SK-N-SH (cell line): ENCODE measurements around the gene CTSS. TPM values are rescaled to one million over a fixed set of nuclear protein-coding genes. Genes with fewer than 3 reads are reported as not detected.

ENCODE experiments used
- CTCF ChIA-PET: fragments of 300-600, 350-600 bp; formaldehyde crosslinking; extraction: SDS; loops from one replicate; lab custom pipeline; 2021; lab: Yijun Ruan, JAX
- POLR2A ChIA-PET: fragments of 350-600 bp; sonication (Branson Sonifier 250); formaldehyde crosslinking; extraction: SDS; loops from one replicate; lab custom pipeline; 2020; ENCODE audit warnings: antibody characterized with exemption, inconsistent platforms; lab: Yijun Ruan, JAX
- DNase-seq: peaks from one replicate; pipeline ENCODE4 v3.0.0; 2012
- H2AFZ ChIP-seq: fragments of 200-600 bp; sonication (generic); 2 replicates; pipeline ENCODE4 v1.8.1; 2016; ENCODE audit warnings: antibody characterized with exemption, mild to moderate bottlenecking, low read depth
- H3F3A ChIP-seq: fragments of 200-600 bp; sonication (generic); replicated peaks from 2 replicates; pipeline ENCODE3; 2016; ENCODE audit warnings: antibody characterized with exemption, mild to moderate bottlenecking; ENCODE audit not compliant: insufficient read depth
- H3K27ac ChIP-seq, 2 experiments: fragments of 200-500 bp in 1 of 2; fragments of 200-600 bp in 1 of 2; sonication (Bioruptor generic) in 1 of 2; sonication (generic), shearing (Covaris generic) in 1 of 2; 2 replicates each; pipeline versions ENCODE4 v1.5.1 to v1.6.1; 2014 to 2016; ENCODE audit warnings: low read depth in 2 of 2, inconsistent platforms in 1 of 2, low read length in 1 of 2, mild to moderate bottlenecking in 1 of 2, mixed read lengths in 1 of 2
- H3K27me3 ChIP-seq: fragments of 200-600 bp; sonication (generic), shearing (Covaris generic); 2 replicates; pipeline ENCODE4 v1.6.1; 2016; ENCODE audit warnings: mixed run types; ENCODE audit not compliant: insufficient read depth
- H3K36me3 ChIP-seq, 2 experiments: fragments of 200-500 bp in 1 of 2; fragments of 200-600 bp in 1 of 2; sonication (Bioruptor generic) in 1 of 2; sonication (generic) in 1 of 2; replicated peaks in 1 of 2; 2 replicates each; pipeline versions ENCODE3 to v1.5.1; 2014 to 2016; ENCODE audit warnings: low read length in 1 of 2, mild to moderate bottlenecking in 1 of 2; ENCODE audit not compliant: insufficient read depth in 2 of 2, control insufficient read depth in 1 of 2
- H3K4me1 ChIP-seq, 2 experiments: fragments of 200-500 bp in 1 of 2; fragments of 200-600 bp in 1 of 2; sonication (Bioruptor generic) in 1 of 2; sonication (generic), shearing (Covaris generic) in 1 of 2; 2 replicates each; pipeline versions ENCODE4 v1.5.1 to v1.6.1; 2014 to 2016; ENCODE audit warnings: low read depth in 1 of 2, low read length in 1 of 2, mixed run types in 1 of 2; ENCODE audit not compliant: insufficient read depth in 2 of 2, control insufficient read depth in 1 of 2
- H3K4me2 ChIP-seq: fragments of 200-600 bp; sonication (generic), shearing (Covaris generic); 2 replicates; pipeline ENCODE4 v1.6.1; 2017; ENCODE audit warnings: mixed run types
- H3K4me3 ChIP-seq, 2 experiments: fragments of 200-500 bp in 1 of 2; fragments of 200-600 bp in 1 of 2; sonication (Bioruptor generic) in 1 of 2; sonication (generic), shearing (Covaris generic) in 1 of 2; 2 replicates each; pipeline versions ENCODE4 v1.5.1 to v1.8.1; 2014 to 2016; ENCODE audit warnings: low read depth in 2 of 2, inconsistent platforms in 1 of 2, low read length in 1 of 2, mild to moderate bottlenecking in 1 of 2, mixed read lengths in 1 of 2, moderate library complexity in 1 of 2
- H3K79me2 ChIP-seq: fragments of 200-600 bp; sonication (generic); 2 replicates; pipeline ENCODE4 v1.8.1; 2017; ENCODE audit warnings: mild to moderate bottlenecking; ENCODE audit not compliant: insufficient read depth
- H3K9ac ChIP-seq: fragments of 200-600 bp; sonication (generic); 2 replicates; pipeline ENCODE4 v1.6.1; 2017; ENCODE audit warnings: mixed run types
- H3K9me2 ChIP-seq: fragments of 200-600 bp; sonication (generic); 2 replicates; pipeline ENCODE4 v1.6.1; 2017; ENCODE audit warnings: mixed run types
- H3K9me3 ChIP-seq: fragments of 200-600 bp; sonication (generic); 2 replicates; pipeline ENCODE4 v1.6.1; 2017; ENCODE audit warnings: mixed run types, mild to moderate bottlenecking, moderate library complexity
- H4K20me1 ChIP-seq: fragments of 200-600 bp; sonication (generic); 2 replicates; pipeline ENCODE4 v1.6.1; 2017; ENCODE audit warnings: mild to moderate bottlenecking, mixed run types; ENCODE audit not compliant: insufficient read depth
- FOSL2 ChIP-seq: IDR thresholded peaks from 2 replicates; pipeline ENCODE4 v1.4.0; 2012; ENCODE audit warnings: low read depth, mild to moderate bottlenecking, moderate library complexity, borderline replicate concordance
- FOXJ3 ChIP-seq: sonication (generic); formaldehyde crosslinking; IDR thresholded peaks from 2 replicates; pipeline ENCODE4 v1.5.1; 2020; ENCODE audit warnings: mild to moderate bottlenecking, missing genetic modification reagents
- GATA2 ChIP-seq: sonication (generic); formaldehyde crosslinking; IDR thresholded peaks from 2 replicates; pipeline ENCODE4 v1.5.0; 2020; ENCODE audit warnings: mild to moderate bottlenecking, missing genetic modification reagents
- MXI1 ChIP-seq: IDR thresholded peaks from 2 replicates; pipeline ENCODE4 v1.6.1; 2012; ENCODE audit warnings: mild to moderate bottlenecking, low read depth, low read length, improper control_type of control experiment
- RAD21 ChIP-seq: IDR thresholded peaks from 2 replicates; pipeline ENCODE4 v1.6.1; 2012; ENCODE audit warnings: mild to moderate bottlenecking, low read length
- RFX5 ChIP-seq: IDR thresholded peaks from 2 replicates; pipeline ENCODE4 v1.6.1; 2012; ENCODE audit warnings: mild to moderate bottlenecking, improper control_type of control experiment, low read length
- SMC3 ChIP-seq: IDR thresholded peaks from 2 replicates; pipeline ENCODE4 v1.6.1; 2012; ENCODE audit warnings: low read depth, low read length, improper control_type of control experiment
- TEAD4 ChIP-seq: IDR thresholded peaks from 2 replicates; pipeline ENCODE4 v1.4.0; 2012; ENCODE audit warnings: mild to moderate bottlenecking, borderline replicate concordance; ENCODE audit not compliant: insufficient read depth
- WGBS: methylation state at CpG from one replicate; pipeline ENCODE4 v1.1.6; 2017; ENCODE audit warnings: low lambda C conversion rate; 5-methylcytosine and 5-hydroxymethylcytosine counted together
- polyA plus RNA-seq, 3 experiments: library from polyadenylated mRNA; depleted of rRNA; stranded (reverse); fragments of >200 nt; gene quantifications; 2 replicates each; pipeline ENCODE4 v1.2.3, GENCODE V29; 2012
- TF ChIP-seq, protein P1 (sequence below): IDR thresholded peaks from 2 replicates; pipeline ENCODE4 v1.4.0; 2012; ENCODE audit warnings: low read depth, borderline replicate concordance
- TF ChIP-seq, protein P2 (sequence below): IDR thresholded peaks from 2 replicates; pipeline ENCODE4 v1.4.0; 2012; ENCODE audit warnings: low read depth
- TF ChIP-seq, protein P3 (sequence below): fragments of 200-600 bp; sonication (generic); IDR thresholded peaks from 2 replicates; pipeline ENCODE4 v1.6.1; 2017; ENCODE audit warnings: antibody characterized with exemption, mild to moderate bottlenecking, moderate library complexity
- TF ChIP-seq, protein P4 (sequence below): IDR thresholded peaks from 2 replicates; pipeline ENCODE4 v1.6.1; 2012; ENCODE audit warnings: mild to moderate bottlenecking, low read depth, low read length, moderate library complexity

The CTSS gene
- polyA plus RNA-seq, 1 of the 3 experiments (the other 2 are of a cell fraction): 1.4 TPM

DNA sequence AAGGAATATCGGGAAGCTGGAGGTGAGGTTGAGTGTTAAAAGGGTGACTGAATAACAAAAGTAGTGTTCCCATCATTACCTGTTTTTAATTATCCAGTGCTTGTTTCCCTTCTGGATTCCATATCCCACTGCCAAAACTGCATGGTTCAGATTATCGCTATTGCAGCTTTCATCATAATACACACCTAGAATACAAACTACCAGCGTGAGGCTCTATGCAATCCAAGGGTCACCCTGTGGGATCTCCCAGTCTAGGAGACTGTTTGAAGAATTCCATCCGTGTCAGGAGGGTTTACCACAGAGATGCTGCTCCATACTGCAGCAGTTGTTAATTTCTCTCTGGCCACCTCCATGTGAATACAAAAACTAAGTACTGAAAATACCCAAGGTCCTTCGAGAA, 33.5 kb upstream of the CTSS start:
- 91% methylated on average over 5 of the region's 5 CpGs for WGBS
- CTCF ChIA-PET: no interaction called here
- no peak overlapping the region for H3K4me3 ChIP-seq
- H2AFZ ChIP-seq: no peak overlapping the region
- TF ChIP-seq RAD21: no peak
- TF ChIP-seq FOSL2: no peak
- TF ChIP-seq RFX5: no peak
- TF ChIP-seq, protein P1, sequence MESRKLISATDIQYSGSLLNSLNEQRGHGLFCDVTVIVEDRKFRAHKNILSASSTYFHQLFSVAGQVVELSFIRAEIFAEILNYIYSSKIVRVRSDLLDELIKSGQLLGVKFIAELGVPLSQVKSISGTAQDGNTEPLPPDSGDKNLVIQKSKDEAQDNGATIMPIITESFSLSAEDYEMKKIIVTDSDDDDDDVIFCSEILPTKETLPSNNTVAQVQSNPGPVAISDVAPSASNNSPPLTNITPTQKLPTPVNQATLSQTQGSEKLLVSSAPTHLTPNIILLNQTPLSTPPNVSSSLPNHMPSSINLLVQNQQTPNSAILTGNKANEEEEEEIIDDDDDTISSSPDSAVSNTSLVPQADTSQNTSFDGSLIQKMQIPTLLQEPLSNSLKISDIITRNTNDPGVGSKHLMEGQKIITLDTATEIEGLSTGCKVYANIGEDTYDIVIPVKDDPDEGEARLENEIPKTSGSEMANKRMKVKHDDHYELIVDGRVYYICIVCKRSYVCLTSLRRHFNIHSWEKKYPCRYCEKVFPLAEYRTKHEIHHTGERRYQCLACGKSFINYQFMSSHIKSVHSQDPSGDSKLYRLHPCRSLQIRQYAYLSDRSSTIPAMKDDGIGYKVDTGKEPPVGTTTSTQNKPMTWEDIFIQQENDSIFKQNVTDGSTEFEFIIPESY: no peak
- TF ChIP-seq, protein P2, sequence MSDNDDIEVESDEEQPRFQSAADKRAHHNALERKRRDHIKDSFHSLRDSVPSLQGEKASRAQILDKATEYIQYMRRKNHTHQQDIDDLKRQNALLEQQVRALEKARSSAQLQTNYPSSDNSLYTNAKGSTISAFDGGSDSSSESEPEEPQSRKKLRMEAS: no peak
- TF ChIP-seq, protein P3, sequence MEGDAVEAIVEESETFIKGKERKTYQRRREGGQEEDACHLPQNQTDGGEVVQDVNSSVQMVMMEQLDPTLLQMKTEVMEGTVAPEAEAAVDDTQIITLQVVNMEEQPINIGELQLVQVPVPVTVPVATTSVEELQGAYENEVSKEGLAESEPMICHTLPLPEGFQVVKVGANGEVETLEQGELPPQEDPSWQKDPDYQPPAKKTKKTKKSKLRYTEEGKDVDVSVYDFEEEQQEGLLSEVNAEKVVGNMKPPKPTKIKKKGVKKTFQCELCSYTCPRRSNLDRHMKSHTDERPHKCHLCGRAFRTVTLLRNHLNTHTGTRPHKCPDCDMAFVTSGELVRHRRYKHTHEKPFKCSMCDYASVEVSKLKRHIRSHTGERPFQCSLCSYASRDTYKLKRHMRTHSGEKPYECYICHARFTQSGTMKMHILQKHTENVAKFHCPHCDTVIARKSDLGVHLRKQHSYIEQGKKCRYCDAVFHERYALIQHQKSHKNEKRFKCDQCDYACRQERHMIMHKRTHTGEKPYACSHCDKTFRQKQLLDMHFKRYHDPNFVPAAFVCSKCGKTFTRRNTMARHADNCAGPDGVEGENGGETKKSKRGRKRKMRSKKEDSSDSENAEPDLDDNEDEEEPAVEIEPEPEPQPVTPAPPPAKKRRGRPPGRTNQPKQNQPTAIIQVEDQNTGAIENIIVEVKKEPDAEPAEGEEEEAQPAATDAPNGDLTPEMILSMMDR: no peak
- TF ChIP-seq, protein P4, sequence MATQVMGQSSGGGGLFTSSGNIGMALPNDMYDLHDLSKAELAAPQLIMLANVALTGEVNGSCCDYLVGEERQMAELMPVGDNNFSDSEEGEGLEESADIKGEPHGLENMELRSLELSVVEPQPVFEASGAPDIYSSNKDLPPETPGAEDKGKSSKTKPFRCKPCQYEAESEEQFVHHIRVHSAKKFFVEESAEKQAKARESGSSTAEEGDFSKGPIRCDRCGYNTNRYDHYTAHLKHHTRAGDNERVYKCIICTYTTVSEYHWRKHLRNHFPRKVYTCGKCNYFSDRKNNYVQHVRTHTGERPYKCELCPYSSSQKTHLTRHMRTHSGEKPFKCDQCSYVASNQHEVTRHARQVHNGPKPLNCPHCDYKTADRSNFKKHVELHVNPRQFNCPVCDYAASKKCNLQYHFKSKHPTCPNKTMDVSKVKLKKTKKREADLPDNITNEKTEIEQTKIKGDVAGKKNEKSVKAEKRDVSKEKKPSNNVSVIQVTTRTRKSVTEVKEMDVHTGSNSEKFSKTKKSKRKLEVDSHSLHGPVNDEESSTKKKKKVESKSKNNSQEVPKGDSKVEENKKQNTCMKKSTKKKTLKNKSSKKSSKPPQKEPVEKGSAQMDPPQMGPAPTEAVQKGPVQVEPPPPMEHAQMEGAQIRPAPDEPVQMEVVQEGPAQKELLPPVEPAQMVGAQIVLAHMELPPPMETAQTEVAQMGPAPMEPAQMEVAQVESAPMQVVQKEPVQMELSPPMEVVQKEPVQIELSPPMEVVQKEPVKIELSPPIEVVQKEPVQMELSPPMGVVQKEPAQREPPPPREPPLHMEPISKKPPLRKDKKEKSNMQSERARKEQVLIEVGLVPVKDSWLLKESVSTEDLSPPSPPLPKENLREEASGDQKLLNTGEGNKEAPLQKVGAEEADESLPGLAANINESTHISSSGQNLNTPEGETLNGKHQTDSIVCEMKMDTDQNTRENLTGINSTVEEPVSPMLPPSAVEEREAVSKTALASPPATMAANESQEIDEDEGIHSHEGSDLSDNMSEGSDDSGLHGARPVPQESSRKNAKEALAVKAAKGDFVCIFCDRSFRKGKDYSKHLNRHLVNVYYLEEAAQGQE: no peak
- TF ChIP-seq TEAD4: no peak
- TF ChIP-seq FOXJ3 (CRISPR knock-in tag): no peak
- TF ChIP-seq MXI1: no peak
- TF ChIP-seq SMC3: no peak
- TF ChIP-seq GATA2 (CRISPR knock-in tag): no peak
- H3K79me2 ChIP-seq: no peaks in the 10 kb centered on the region
- peaks cover 21 to 42% of the 10 kb centered on the region in 2 experiments for H3K36me3 ChIP-seq
- H3K27me3 ChIP-seq: no peaks in the 10 kb centered on the region
- no peak overlapping the region for H3K27ac ChIP-seq
- no peak for DNase-seq
- POLR2A ChIA-PET: no interaction called here
- no peaks in the 10 kb centered on the region for H3K4me1 ChIP-seq
- H3K4me2 ChIP-seq: no peak overlapping the region
- no peaks in the 10 kb centered on the region for H3F3A ChIP-seq
- H3K9me3 ChIP-seq: no peaks in the 10 kb centered on the region
- no peaks in the 10 kb centered on the region for H3K9me2 ChIP-seq
- no peak overlapping the region for H3K9ac ChIP-seq
- no peaks in the 10 kb centered on the region for H4K20me1 ChIP-seq
